Measurements from ENCODE around the gene FMO2.
"Not testable (repeated sequence)": the region's sequence is repeated elsewhere in the genome, so short reads cannot be mapped to it uniquely, and the experiment has no call there.

The FMO2 gene

DNA sequence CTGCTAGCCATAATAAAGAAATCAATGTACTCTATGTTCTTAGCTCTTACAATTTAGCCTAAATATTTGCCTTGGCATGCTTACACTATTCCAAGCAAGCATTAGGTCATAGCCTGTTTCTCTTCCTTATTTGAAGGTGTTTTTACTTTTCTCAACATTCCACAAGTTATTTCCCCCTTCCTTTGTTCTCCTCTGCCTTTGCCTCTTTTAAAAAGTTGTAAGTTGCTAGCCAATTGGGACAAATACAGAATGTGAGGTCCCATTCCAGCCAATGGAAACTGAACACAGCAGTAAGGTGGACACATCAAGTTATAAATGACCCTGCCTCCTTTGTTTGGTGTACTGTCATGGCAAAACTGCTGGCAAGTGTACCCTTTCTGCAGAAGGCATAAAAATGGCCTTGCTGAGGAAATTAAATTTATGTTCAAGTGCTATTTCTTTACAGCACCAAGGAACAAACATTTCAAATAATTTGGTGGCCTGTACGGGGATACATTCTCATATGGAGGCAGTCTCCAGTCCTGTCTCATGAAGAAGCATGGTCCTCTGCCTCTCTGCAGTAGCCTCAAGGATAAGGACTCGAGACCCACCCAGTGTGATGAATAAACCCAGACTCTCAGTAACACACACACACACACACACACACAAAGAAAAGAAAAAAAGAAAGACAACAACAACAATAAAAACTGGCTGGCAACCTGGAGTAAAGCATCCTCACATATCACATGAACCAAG is 34.4 kb downstream of the FMO2 start:
- no peak for DNase-seq (ENCODE audit: low spot score)

DNA sequence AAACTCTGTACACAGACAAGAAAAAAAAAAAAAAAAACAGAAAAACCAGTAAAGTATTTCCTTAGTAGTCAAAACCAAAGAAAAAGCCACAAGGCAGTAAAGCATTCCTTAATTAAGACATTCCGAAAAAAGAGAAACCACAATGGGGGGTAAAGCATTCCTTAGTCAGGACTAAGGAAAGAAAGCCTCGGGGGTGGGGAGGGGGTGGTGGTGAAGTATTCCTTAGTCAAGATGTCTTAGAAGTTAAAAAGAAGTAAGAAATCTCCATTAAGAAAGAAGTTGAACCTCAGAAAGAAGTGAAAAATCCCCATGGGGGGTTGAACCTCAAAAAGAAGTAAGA is 35.0 kb downstream of the FMO2 start:
- DNase-seq (ENCODE audit: low spot score): no peak

DNA sequence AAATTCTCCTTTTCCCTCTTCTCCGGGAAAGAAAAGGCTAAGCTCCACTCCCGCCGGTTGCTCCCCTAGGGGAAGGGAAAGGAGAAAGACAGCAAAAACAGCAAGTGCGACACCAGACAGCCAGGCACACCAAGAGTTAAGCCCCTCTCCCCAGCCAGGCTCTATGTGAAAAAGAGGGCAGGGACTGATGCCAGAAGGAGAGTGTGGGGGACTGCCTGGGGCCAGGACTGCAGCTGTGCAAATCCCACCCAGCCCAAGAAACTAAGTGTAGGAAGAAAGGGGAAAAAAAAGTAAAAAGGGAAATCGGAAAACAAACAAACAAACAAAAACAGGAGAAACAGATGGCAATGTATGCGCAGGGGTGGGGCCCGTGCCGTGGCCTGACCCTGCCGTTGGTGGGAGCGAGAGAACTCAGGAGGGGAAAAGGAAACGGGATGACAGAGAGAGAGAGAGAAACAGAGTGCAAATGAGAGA is 35.5 kb downstream of the FMO2 start:
- DNase-seq (ENCODE audit: low spot score): no peak

DNA sequence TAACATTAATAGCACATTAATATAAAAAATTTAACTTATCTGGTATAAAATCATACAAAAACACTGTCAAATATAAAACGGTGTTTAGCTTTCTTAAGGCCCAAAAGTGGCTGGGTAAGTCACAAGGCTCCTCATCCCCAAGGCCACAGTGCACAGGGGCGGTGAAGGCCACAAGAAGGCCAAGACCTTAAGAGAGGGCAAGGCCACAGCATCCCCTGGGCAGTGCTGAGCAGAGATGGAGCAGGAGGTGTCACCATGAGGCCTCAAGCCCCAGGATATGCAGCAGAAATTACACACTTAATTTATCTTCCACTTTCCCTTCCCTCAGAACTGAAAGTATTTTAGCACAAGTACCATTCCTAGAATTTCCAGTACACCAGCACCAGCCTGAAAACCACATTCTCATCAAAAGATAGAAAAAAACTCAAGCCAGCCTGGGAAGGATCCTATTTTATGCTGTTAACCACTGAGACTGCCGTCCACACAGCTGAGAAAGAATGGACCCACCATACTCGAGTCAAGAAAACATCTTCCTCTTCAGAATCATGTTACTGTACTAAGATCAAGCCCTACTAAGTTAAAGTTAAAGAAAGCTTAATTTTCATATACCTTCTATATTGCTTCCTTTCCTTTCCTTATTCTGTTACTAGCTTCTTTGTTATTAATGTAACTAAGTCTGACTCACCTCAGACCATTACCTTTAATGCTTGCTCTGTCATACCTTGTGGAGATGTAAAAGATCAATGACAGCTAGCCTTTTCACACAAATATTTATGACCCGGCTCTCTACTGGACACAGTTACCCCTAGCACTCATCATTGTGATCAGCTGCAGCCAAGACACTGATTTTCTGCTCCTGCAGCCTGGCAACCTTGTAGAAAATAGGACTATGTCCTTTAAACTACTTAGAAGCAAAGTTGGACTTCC is 36.8 kb downstream of the FMO2 start:
- DNase-seq (ENCODE audit: low spot score): no peak

DNA sequence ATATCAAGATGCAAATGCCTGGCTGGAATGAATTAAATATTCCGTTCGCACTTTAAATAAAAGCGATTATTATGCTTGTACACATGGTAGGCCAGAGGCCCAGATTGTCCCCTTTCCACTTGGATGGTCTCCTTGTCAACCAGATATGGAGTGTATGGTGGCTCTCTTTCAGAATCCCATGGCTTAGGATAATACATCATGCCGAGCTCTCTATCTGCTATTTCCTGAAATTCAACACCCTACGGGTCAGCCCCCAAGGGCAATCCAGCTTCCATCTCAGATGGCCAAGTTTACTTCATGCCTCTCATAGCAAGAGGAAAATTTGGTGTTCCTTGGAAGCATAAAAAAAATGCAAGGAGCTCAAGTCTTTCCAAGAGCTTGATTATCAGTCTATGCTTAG is 37.8 kb downstream of the FMO2 start:
- DNase-seq (ENCODE audit: low spot score): no peak

DNA sequence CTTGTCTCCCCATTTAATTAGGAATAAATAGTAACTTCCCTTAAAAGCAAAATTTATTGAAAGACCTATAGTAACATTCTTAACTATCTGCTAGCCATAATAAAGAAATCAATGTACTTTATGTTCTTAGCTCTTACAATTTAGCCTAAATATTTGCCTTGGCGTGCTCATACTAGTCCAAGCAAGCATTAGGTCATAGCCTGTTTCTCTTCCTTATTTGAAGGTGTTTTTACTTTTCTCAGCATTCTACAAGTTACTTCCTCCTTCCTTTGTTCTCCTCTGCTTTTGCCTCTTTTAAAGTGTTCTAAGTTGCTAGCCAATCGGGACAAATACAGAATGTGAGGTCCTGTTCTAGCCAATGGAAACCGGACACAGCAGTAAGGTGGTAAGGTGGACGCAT is 39.2 kb downstream of the FMO2 start:
- DNase-seq (ENCODE audit: low spot score): not testable (repeated sequence)

DNA sequence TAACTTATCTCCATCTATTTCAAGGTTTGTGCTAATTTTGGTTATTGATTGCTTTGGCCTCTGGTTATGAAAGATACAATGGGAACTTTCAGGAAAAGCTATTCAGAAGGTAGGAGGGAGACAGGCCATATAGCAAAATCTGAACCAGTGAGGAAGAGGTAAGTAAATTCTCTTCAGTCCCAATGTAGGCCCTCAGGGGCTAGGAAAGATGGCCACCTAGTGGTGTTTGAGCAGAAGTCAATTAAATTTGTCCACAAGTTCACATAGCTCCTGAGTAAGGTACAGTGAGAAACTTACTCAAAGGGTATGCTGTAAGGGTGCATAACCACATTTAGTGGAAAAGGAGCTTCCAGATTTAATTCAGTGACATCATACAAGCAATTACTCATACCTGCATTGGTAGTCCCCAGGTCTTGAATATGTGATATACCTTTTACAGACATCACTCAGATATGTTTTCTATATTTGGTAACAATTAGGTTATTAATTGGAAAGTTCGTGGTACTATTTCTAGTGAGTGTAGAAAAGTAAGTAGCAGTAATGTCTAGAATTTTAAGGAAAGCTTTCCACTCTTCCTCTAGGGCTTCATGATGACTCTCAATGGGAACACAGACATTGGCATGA is 41.8 kb downstream of the FMO2 start:
- no peak for DNase-seq (ENCODE audit: low spot score)

DNA sequence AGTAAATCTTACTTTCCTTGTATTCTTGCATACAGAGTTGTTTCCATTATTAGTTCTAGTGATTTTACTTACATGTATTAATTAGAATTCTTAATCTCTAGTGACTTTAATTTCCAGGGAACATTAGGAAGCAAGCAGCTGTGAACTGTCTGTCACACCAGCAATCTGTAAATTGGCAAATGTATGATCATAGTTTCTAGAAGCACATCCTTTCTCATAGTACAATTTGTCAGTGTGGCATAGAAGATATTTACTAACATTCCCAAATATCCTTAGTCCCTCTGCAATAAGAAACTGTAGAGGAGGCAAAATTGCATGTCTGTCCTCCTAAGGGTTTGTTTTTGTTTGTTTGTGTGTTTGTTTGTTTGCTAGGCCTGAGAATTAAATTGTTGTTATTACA is 46.2 kb downstream of the FMO2 start:
- no peak for DNase-seq (ENCODE audit: low spot score)

DNA sequence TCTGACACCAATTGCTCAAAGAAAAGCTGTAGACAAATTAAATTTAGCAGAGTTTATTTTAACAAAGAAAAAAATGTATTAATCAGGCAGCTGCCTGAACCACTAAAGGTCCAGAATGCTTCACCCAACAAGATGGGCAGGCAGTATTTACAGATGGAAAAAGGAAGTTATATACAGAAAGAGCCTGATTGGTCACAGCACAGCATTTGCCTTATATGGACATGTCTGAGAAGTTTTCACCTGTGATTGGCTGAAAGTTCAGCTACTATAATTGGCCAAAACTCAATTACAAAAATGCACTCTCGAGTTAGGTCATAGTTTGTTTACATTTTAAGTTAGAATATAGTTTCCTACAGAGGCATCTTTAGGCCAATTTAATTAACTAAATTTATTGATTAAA is 48.1 kb downstream of the FMO2 start:
- no peak for DNase-seq (ENCODE audit: low spot score)

DNA sequence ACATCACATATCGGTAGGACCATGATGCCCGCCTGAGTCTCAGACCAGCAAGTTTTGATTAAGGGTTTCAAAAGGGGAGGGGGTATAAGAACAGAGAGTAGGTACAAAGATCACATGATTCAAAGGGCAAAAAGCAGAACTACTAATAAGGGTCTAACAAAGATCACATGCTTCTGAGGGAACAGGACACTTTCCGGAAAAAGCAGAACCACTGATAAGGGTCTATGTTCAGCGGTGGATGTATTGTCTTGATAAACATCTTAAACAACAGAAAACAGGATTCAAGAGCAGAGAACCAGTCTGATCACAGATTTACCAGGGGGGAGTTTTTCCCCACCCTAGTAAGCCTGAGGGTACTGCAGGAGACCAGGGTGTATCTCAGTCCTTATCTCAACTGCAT is 51.1 kb downstream of the FMO2 start:
- not testable (repeated sequence) for DNase-seq (ENCODE audit: low spot score)

DNA sequence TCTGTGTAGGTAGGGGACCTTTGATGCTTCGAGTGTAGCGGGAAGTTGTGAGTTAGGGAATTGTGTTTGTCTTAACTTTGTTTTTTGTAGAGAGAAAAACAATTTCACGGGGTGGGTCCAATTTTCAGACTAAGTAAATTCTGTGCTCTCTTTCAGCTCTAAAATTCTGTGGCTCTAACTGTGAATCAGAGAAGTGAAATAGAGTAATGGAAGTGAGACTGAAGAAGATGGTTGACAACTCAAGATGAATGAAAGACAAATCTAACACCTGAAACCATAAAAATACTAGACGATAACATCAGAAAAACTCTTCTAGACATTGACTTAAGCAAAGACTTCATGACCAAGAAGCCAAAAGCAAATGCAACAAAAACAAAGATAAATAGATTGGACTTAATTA is 58.8 kb downstream of the FMO2 start:
- no peak for DNase-seq (ENCODE audit: low spot score)

DNA sequence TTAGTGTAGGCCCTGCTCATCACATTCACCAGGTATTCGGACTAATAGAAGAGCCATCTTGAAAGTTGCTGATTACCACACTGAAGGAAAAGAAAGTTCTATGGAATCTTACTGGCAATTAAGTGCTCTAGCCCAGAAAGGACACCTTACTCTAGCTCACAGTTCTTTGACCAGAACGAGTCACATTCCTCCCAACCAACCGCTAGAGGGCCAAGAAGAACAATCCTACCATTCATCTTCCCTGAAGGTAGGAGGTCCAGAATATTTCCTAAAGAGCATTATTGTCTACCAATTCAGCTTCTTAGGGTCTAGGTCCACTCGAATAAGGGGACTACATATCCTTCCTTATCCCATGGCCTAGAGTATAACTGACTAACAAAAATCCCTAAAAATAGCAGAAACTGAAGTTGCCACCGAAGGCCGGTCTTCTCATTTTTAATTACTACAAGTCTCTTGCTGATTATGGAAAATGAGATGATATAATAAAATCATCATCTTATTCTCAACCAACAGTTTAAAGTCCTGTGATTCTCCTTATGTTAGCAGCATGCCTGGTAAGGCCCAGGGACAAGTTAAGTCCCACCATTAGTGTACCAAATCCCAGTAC is 60.5 kb downstream of the FMO2 start:
- peak; percentile 13 for DNase-seq (ENCODE audit: low spot score)

DNA sequence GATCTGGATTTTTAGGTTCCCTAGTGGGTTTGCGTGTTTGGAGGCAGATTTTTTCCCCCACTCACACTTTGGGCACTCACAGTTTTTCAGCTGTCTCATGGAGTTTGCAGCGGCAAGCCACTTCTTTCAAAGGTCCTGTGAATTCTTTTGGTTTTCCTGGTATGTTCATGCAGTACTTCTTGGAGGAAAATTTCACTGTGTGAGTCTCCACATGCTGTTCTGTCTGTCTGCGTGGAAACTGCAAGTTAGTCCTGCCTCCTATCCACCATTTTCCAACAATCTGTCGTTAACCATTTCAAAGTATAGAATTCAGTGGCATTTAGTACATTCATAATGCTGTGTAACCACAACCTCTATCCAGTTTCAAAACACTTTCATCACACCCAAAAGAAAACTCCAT is 62.4 kb downstream of the FMO2 start:
- DNase-seq (ENCODE audit: low spot score): no peak

DNA sequence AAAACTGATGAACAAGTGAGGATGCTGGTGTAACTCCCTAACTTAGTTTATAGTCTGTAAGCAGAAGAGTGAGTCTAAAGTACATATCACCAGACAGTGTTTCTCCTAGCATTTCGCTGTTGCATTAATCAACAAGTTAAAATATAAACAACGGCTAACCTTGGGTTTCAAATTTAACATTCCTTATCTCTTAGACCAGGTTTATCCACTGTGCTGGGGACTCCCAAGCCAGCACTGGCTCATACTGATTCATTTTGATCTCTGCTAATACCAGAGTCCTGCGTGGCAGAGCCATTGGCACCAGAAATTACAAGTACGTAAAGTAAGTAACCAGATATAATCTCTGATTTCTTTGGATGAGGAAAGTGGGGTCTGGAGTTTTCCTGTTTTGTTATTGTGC is 63.2 kb downstream of the FMO2 start, which contains the start of gene FMO1:
FMO1 (plus strand) TSS at position 193 of the 400 bp plus-strand sequence. CDS start 9,594 bp downstream, outside the sequence.
- no peak for DNase-seq (ENCODE audit: low spot score)

DNA sequence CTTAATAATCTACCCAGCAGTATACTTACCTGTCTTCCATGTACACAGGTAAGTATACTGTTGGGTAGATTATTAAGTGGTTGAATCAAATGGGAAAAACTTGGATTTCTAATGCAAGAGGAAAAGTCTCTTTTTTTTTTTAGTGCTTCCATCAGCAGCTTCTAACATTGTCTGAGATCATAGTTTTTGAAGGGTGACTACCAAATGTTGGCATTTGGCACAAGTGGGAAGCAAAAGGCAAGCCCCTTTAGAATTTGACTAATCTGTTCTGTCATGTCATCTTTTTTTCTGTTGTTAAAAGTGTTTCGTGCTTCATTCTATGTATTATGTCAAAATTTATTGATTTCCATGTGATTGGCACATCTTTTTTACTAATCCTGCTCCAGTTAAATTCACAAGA is 63.7 kb downstream of the FMO2 start:
- no peak for DNase-seq (ENCODE audit: low spot score)

DNA sequence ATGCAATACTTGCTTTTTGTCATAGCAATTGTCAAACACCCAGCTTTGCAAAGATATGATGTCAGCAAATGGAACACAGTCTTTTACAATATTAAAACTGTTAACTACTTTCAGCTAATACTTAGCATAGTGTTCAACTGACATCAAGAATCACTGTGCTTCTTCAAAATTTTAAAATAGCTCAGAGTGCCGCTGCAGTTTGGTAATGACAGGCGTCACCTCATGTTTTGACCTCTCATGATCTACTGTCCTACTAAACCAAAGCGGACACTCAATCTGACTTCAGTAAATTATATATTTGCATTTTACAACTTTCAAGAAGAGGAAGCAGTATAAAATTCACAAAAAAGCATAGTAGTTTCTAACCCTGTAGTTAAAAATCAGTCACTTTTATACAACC is 65.2 kb downstream of the FMO2 start:
- DNase-seq (ENCODE audit: low spot score): no peak

DNA sequence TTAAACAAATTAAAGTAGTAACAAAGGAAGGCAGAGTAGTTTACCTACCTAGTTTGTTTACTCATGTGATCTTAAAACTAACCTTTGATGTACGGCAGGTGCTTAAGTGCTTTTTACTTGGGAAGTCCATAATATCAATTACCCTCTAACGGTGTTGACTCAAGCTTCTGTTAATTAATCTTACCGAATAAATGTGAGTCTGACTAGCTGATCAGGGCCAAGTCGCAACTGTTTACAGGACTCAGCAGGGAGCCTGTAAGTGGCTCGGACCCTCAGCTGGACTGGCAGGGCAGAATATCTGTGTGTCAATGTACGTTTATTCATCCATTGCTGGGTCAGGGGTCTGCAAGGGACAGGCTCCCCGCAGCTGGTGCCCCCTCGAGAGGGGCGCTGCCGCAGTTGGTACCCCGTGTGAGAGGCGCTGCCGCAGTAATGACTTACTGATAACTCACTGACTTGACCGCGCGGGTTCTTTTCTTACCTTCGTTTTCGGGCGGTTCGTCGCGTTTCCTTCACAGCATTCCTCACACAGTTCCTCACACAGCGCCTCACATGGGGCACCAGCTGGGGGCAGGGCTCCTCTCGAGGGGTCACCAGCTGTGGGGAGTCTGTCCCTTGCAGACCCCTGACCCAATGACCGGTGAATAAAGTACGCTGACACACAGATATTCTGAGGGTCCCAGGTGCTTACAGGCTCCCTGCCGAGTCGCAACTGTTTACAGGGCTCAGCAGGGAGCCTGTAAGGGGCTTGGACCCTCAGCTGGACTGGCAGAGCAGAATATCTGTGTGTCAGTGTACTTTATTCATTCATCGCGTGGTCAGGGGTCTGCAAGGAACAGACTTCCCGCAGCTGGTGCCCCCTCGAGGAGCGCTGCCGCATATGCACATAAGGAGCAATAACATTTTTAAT is 66.2 kb downstream of the FMO2 start:
- no peak for DNase-seq (ENCODE audit: low spot score)

DNA sequence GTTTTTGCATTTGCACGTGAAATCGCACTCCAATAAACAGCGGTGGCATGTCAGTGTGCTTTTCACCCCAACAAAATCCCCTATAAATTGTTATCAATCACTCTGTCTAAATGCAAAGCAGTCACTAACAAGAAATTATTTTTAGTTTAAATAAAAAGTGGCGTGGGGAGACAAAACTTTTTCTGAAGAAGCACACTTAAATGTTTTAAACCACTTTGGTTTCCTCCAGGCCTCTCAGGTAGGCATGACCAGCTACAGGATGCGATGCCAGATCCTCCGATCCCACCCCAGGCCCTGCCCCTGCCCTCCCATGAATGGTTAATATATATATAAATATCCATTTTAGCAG is 66.8 kb downstream of the FMO2 start:
- DNase-seq (ENCODE audit: low spot score): no peak

DNA sequence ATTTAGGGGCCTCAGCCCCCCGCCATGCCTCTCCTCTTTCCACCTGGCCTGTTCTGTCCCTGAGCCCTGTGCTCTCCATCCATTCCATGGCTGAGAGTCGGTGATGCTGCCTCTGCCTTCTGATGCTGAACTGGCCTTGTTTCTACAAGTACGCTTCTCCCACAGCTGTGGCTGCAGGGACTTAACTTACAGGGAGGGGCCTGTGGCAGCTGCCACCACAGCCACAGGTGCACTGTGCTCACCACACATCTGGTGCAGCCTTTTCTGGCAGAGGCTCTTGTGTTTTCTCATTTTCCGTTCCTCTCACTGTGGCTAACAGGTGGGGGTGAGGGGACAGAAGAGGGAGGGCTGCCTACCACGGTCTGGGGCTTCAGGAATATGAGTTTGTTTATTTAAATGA is 67.4 kb downstream of the FMO2 start:
- DNase-seq (ENCODE audit: low spot score): no peak

DNA sequence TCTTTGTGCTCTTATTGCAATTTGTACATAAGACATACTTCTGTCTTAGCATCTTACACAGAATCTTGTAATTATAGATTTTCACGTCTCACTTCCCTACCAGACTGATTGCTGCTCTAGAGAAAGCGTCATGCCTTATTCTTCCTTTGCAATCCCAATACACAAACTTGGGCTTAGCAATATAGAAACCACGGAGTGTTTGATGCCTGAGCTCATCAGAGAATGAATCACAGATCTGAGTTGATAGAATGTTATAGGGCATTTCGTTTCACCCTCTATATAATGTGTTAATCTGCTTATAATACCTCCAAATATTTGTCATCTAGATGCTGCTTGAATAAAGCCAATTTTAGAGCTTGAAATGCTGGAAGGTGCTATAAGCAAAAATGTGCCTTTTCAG is 69.8 kb downstream of the FMO2 start:
- no peak for DNase-seq (ENCODE audit: low spot score)

DNA sequence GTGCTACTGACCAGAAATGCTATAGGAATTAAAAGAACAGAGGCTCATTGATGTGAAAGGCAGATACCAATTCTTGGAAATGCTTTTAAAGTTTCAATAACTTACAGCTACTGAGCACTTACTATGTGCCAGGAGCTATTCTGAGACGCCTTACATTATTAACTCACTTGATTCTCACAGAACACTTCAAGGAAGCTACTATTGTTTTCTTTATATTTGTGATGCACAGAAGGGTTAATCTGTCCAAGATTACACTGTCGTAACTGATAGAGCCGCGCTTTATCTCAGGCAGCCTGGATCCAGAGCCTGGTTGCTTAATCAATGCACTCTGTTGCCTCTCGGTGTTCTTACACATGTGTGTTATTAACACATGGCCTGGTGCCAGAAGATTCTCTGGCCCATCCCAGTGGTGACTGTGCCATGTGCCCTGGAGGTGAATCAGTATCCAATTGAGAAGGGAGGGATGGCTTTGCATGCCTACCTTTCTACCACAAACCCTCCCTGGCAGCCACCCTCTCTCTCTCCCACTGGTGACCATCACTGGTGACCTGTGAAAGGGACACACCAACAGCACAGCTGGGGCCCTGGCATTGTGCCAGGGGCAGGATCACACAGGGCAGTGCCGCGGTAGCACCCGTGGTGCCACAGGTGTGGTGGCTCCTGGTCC is 72.0 kb downstream of the FMO2 start:
- DNase-seq (ENCODE audit: low spot score): no peak

All from hematopoietic multipotent progenitor cell treated with erythropoietin and hydrocortisone succinate and interleukin-3 and kit ligand, for 15 days (in vitro differentiated cells).